ENCODE results near the gene ANKRD28.
A peak's percentile ranks its signal among the peaks of the same experiment; 100 is the strongest.
"Not testable (repeated sequence)": the region's sequence is repeated elsewhere in the genome, so short reads cannot be mapped to it uniquely, and the experiment has no call there.

ANKRD28 gene

DNA sequence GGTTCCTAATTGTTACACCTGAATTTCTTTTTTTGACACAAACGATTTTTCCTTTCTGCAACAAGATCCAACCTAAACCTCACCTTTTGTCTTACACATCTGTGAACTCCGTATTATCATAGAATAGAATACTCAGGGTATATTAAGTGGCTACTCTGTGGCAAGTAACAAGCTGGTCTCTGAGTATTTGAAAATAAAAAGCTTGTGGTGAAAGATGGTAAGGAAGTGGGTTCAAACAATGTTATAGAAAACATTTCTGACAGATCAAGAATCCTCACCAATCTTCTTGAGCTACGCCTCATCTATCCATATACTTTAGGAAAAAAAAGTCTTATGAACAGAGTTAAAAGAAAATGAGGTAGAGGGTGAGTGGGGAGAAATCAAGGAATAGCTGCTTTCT, 3.5 kb upstream of the ANKRD28 start:
- no peak for DNase-seq (ENCODE audit: low read depth)

GRCh38 chr3:15800780-15801179, 3.0 kb upstream of the ANKRD28 start:
- DNase-seq (ENCODE audit: low read depth), result no peak

DNA sequence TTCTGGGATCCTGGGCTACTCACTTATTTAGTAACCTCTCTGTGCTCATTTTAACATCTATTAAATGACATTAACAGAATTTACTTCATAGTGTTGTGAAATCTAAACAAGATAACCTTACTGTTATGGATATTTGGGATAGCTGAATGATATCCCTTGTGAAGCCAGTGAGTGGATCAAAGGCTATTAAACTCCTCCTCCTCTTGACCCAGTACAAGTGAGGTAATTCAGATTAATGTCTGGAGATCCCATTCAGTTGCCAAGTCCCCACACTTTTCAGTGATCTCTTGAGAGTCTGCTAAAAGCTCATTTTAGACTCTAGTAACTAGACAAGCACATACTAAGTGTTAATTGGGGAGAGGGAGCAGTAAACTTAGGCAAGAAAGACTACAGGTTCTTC, 2.5 kb upstream of the ANKRD28 start:
- no peak for DNase-seq (ENCODE audit: low read depth)

DNA sequence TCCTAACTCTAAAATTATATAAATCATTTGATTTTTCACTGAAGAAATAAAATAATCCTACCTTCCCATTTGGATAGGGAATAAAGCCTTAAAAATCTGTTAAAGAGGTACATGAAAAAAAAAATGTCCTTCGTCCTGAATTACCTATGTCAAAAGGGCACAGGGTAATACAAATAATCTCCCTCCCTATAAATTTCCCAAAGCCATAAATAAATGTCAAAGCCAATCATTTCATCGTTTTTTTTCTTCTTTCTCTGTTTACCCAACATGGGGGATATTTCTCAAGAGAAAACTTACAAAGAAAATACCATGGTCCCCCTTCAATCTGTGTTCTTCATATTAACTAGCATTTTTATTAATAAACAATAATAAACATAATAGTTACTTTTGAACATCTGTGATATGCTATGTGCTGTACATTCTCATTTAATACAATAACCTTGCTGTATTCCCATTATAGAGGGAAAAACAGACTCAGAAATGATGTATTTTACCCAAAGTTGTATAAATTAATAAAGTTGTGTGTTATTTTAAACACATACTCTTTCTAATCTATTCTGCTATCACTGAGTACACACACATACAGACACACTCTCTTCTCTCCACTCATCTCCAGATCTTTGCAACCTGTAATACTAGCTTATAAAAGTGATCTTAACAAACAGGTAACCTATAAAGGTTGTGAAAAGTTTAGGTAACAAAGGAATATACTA, 910 bp upstream of the ANKRD28 start:
- DNase-seq (ENCODE audit: low read depth), result no peak

- peak; percentile 66 for DNase-seq (ENCODE audit: low read depth)
Measured at GRCh38 chr3:15796771-15797641, 773 bp downstream of the ANKRD28 start.

DNA sequence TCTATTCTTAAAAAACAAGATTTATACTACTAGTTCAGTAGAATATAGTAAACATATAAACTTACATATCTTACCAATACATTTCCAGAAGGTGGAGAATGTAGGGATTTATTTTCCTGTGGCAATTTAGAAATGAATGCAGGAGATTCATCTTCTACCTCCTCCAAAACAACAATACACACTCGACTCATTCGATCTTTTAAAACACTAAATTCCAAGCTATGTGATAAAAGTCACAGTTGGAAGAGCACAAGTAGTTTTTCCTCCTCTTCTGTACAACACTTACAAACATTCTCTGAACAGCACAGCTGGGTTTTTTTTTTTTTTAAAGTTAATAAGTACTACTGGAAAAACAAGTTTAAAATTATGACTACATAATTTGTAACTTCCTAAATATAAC, 1.4 kb downstream of the ANKRD28 start:
- no peak for DNase-seq (ENCODE audit: low read depth)

GRCh38 chr3:15795651-15796308, 2.0 kb downstream of the ANKRD28 start:
- peak; percentile 81 for DNase-seq (ENCODE audit: low read depth)

- no peak for DNase-seq (ENCODE audit: low read depth)
Measured at GRCh38 chr3:15794842-15795650, 2.7 kb downstream of the ANKRD28 start.

GRCh38 chr3:15794303-15794771, 3.4 kb downstream of the ANKRD28 start:
- peak; percentile 81 for DNase-seq (ENCODE audit: low read depth)

DNA sequence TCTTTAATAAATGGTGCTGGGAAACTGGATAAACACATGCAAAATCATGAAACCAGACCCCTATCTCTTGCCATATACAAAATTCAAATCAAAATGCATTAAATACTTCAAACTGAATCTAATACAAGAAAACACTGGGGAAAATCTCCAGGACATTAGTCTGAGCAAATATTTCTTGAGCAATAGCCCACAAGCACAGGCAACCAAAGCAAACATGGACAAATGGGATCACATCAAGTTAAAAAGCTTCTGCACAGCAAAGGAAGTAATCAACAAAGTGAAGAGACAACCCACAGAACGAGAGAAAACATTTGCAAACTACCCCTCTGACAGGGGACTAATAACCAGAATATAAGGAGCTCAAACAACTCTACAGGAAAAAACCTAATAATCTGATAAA, 6.3 kb downstream of the ANKRD28 start:
- DNase-seq (ENCODE audit: low read depth), result no peak

- DNase-seq (ENCODE audit: low read depth), result no peak
Measured at GRCh38 chr3:15787941-15788340, 9.8 kb downstream of the ANKRD28 start.

DNA sequence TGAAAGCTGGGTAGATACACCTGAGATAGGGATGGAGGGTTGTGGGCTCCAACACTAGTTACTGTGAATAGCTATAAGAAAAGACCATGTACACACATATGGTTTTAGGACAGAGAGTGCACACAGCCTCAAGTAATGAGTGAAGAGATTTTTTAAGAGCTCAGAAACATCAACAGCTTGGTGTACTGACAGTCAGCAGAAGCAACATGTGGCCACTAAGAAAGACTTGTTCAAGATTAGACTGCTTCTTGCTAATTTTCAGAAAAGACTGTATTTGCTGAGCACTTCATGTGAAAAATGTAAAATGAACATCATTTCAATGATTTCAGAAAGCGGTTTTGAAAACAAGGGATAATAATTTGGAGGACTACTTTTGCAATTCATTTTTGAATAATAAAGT, 10.3 kb downstream of the ANKRD28 start:
- DNase-seq (ENCODE audit: low read depth), result no peak

DNA sequence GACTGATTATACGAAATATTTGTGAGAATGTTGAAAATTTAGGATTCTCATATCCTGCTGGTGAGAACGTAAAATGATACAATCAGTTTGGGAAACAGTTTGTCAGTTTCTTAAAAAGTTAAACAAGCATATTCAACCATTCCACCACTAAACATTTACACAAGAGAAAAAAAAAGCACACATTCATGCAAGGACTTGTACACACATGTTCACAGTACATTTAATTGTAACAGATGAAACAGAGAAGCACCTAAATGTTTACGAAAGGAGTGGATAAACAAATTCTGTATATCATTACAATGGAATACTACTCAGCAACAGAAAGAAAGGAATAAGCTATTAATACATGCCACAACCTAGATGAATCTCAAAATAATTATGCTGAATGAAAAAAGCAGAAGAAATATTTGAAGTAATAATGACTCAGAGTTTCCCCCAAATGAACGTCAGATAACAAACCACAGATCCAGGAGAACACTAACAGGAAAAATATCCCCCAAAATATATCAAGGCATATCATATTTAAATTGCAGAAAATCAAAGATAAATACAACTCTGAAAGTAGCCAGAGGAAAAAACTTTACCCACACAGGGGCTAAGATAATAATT, 14.3 kb downstream of the ANKRD28 start:
- peak; percentile 65 for DNase-seq (ENCODE audit: low read depth)

DNA sequence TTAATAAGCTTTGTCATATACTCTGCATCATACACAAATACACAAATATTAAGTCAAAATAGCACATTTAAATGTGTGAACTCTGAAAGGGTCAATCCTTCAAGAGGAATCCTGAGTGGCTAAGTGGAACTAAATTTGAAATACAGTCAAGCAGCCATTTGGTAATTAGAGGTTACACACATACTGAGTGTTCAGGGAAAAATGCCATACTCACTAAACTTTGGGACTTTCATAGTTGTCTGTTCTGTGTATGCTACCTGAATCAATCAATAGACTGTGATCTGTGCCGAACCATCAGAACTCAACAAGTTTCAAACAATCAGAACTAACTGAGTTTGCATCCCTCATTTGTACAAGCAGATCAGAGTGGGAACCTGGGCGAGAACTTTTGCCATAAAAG, 15.3 kb downstream of the ANKRD28 start:
- DNase-seq (ENCODE audit: low read depth), result no peak

DNA sequence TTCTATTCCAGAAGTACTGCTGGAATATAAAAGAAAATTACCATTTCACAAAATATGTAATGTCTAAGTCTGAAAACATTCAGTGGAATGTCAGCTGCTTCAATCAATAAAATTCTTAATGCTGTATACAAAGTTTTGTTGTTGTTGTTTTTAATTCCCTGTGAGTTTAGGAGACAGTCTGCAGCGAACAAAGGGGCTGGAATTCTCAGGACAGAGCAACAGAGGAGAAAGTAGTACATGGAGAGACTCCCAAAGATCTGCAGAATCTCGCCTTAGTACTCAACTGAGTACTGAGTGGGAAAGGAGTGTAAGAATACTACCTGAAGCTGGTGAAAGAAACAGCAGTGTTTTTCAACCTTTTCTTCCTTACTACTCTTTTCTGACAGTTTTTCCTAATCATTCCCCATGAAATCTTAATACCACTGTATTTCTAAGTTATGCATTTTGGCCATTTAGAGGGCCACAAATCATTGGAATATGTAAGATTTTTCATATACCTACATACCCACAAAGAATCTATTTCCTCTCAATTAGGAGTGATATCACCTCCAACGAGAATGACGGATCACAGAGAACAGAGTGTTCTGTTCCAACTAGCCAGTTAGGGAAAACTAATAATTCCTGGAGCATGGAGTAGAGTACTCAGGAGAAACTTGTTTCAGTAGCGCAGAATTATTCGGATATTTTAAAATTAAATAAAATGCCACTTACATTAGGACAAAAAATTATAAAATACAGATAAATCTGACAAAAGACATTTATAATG, 16.0 kb downstream of the ANKRD28 start:
- no peak for DNase-seq (ENCODE audit: low read depth)

DNA sequence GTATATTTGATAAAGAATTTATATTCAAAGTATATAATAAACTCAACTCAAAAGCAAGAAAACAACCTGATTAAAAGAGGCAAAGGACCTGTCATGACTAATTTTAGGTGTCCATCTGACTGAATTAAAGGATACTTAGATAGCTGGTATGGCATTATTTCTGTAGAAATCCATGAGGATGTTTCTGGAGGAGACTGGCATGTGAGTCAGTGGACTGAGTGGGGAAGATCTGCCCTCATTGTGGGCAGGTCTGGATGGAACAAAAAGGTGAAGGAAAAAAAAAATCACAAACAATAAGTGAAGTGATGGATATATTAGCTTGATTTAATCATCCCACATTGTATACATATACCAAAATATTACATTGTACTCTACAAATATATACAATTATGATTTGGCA, 16.6 kb downstream of the ANKRD28 start:
- no peak for DNase-seq (ENCODE audit: low read depth)

GRCh38 chr3:15779111-15779510, 18.7 kb downstream of the ANKRD28 start:
- DNase-seq (ENCODE audit: low read depth), result no peak

- no peak for DNase-seq (ENCODE audit: low read depth)
Measured at GRCh38 chr3:15778332-15778858, 19.4 kb downstream of the ANKRD28 start.

DNA sequence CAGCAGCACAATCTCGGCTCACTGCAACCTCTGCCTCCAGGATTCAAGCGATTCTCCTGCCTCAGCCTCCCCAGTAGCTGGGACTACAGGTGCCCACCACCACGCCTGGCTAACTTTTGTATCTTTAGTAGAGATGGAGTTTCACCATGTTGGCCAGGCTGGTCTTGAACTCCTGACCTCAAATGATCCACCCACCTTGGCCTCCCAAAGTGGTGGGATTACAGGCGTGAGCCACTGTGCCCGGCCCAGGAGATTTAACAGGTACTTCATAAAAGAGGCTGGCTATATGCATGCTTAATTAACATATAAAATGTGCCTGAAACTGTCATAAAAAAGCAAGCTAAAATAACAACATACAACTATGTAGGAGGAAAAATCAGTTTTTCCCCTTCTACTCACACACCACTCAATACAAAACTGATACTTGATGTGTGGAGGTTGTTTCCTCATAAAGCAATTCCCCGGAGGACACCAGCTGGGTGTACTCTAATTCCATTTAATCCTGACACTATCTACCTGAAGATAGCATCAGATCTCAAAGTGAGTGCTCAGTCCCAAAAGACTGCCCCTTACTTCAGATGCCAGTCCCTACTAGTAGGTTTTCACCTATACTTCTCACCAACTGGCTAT, 22.7 kb downstream of the ANKRD28 start:
- DNase-seq (ENCODE audit: low read depth), result not testable (repeated sequence)

GRCh38 chr3:15771444-15771843, 26.3 kb downstream of the ANKRD28 start:
- DNase-seq (ENCODE audit: low read depth), result no peak

Data from fibroblast of gingiva (primary cell).